A673 (cell line): ENCODE results near the gene APOC1. TPM values are rescaled to one million over a fixed set of nuclear protein-coding genes. Genes with fewer than 3 reads are reported as not detected.

Experiments used
- BruUV-seq: library from RNA; stranded (reverse); fragments of 400-500 nt; replicated peaks from 2 replicates; lab custom pipeline; 2021; lab: Mats Ljungman, UMichigan
- CTCF ChIA-PET: fragments of 300-600 bp; sonication (Branson Sonifier 250); formaldehyde crosslinking; loops from one replicate; lab custom pipeline; 2022; ENCODE audit warnings: antibody characterized with exemption; lab: Charles Lee
- POLR2A ChIA-PET: fragments of 300-600 bp; sonication (Branson Sonifier 250); formaldehyde crosslinking; loops from one replicate; lab custom pipeline; 2022; ENCODE audit warnings: antibody characterized with exemption; ENCODE audit not compliant: low non-redundant PET; lab: Charles Lee
- DNase-seq: peaks from one replicate; pipeline ENCODE4 v3.0.0-alpha.2; 2015; ENCODE audit warnings: low spot score
- H3K27ac ChIP-seq: fragments of 200-600 bp; sonication (generic); 2 replicates; pipeline ENCODE4 v1.5.1; 2016; ENCODE audit warnings: mixed run types, low read depth, mild to moderate bottlenecking, mixed read lengths, antibody characterized with exemption, low read length; ENCODE audit not compliant: poor library complexity, severe bottlenecking
- H3K27me3 ChIP-seq: fragments of 200-600 bp; sonication (generic); replicated peaks from 2 replicates; pipeline ENCODE4 v1.6.1; 2017; ENCODE audit warnings: mixed run types, low read depth, mild to moderate bottlenecking, mixed read lengths, antibody characterized with exemption, low read length; ENCODE audit not compliant: insufficient read depth, poor library complexity
- H3K36me3 ChIP-seq: fragments of 200-600 bp; sonication (generic); 2 replicates; pipeline ENCODE4 v1.6.1; 2016; ENCODE audit warnings: mixed run types, mild to moderate bottlenecking, mixed read lengths, antibody characterized with exemption, low read length; ENCODE audit not compliant: insufficient read depth, poor library complexity, severe bottlenecking
- H3K4me1 ChIP-seq: fragments of 200-600 bp; sonication (generic); 2 replicates; pipeline ENCODE4 v1.6.1; 2017; ENCODE audit warnings: mixed run types, mild to moderate bottlenecking, mixed read lengths, antibody characterized with exemption, low read length; ENCODE audit not compliant: insufficient read depth, poor library complexity, severe bottlenecking
- H3K4me3 ChIP-seq: fragments of 200-600 bp; sonication (generic); 2 replicates; pipeline ENCODE4 v1.5.1; 2016; ENCODE audit warnings: low read depth, mixed run types, mild to moderate bottlenecking, mixed read lengths, low read length; ENCODE audit not compliant: poor library complexity, severe bottlenecking
- H3K9me3 ChIP-seq: fragments of 200-600 bp; sonication (generic); 2 replicates; pipeline ENCODE4 v1.6.1; 2016; ENCODE audit warnings: mixed run types, low read depth, mild to moderate bottlenecking, mixed read lengths, antibody characterized with exemption, low read length; ENCODE audit not compliant: poor library complexity, severe bottlenecking
- EZH2 ChIP-seq: fragments of 200-600 bp; sonication (generic); IDR thresholded peaks from 2 replicates; pipeline ENCODE4 v1.6.1; 2017; ENCODE audit warnings: borderline replicate concordance, low read depth, mild to moderate bottlenecking, mixed read lengths, antibody characterized with exemption, low read length; ENCODE audit not compliant: poor library complexity, severe bottlenecking
- intact Hi-C: fragments of 100-400 bp; cut with micrococcal nuclease; formaldehyde crosslinking; loops from one replicate; pipeline ENCODE4 v1.10.0; 2022; ENCODE audit not compliant: unreplicated experiment
- total RNA-seq: library from RNA; stranded (reverse); gene quantifications from 2 replicates; pipeline ENCODE4 v1.2.3, GENCODE V29; 2021
- TF ChIP-seq, protein P1 (sequence below): fragments of 300-800, 200-600 bp; sonication (generic); conservative IDR thresholded peaks from 2 replicates; pipeline ENCODE4 v1.5.1; 2017; ENCODE audit warnings: low read depth, mild to moderate bottlenecking, antibody characterized with exemption, low read length, moderate library complexity, mixed read lengths

The APOC1 gene
- total RNA-seq, 1 experiment from 2014 or later = 5.5 TPM

DNA sequence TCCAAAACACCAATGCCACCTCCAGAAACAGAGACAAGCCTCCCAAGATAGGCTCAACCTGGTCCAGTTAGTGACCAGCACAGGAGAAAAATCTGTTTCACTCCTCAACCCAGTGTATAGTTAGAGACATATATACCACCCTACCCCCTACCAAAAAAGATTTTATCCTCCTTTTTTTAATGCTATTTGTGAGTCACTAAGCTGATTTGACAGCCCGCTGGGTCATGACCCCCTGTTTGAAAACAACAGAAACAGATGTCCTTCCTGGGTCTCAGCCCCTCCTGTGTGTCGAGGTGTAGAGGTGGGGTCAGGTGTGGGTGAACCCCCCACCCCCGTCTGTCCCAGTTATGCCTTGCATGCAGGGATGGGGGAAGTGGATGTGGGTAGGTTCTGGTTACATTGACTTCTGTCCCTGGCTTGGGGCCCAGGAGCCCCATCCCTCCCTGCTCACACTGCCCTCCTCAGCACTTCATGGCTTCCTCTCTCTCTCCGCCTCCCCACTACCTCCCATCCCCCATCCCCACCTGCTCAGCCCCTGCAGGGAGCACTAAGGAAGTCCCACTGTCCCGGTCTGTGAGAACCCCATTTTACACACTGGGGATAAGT, 37.4 kb upstream of the APOC1 start:
- no peak for DNase-seq
- BruUV-seq = no TSS peak
- CTCF ChIA-PET = no interaction called here
- H3K27ac ChIP-seq = no peak overlapping the region
- peaks cover 49% of the 10 kb centered on the region for H3K36me3 ChIP-seq
- POLR2A ChIA-PET = no interaction called here
- TF ChIP-seq EZH2 = no peak
- TF ChIP-seq, protein P1, sequence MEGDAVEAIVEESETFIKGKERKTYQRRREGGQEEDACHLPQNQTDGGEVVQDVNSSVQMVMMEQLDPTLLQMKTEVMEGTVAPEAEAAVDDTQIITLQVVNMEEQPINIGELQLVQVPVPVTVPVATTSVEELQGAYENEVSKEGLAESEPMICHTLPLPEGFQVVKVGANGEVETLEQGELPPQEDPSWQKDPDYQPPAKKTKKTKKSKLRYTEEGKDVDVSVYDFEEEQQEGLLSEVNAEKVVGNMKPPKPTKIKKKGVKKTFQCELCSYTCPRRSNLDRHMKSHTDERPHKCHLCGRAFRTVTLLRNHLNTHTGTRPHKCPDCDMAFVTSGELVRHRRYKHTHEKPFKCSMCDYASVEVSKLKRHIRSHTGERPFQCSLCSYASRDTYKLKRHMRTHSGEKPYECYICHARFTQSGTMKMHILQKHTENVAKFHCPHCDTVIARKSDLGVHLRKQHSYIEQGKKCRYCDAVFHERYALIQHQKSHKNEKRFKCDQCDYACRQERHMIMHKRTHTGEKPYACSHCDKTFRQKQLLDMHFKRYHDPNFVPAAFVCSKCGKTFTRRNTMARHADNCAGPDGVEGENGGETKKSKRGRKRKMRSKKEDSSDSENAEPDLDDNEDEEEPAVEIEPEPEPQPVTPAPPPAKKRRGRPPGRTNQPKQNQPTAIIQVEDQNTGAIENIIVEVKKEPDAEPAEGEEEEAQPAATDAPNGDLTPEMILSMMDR = no peak
- no peaks in the 10 kb centered on the region for H3K9me3 ChIP-seq
- H3K27me3 ChIP-seq = no peaks in the 10 kb centered on the region
- no peaks in the 10 kb centered on the region for H3K4me1 ChIP-seq
- no peak overlapping the region for H3K4me3 ChIP-seq
- intact Hi-C loops = no loop called here

DNA sequence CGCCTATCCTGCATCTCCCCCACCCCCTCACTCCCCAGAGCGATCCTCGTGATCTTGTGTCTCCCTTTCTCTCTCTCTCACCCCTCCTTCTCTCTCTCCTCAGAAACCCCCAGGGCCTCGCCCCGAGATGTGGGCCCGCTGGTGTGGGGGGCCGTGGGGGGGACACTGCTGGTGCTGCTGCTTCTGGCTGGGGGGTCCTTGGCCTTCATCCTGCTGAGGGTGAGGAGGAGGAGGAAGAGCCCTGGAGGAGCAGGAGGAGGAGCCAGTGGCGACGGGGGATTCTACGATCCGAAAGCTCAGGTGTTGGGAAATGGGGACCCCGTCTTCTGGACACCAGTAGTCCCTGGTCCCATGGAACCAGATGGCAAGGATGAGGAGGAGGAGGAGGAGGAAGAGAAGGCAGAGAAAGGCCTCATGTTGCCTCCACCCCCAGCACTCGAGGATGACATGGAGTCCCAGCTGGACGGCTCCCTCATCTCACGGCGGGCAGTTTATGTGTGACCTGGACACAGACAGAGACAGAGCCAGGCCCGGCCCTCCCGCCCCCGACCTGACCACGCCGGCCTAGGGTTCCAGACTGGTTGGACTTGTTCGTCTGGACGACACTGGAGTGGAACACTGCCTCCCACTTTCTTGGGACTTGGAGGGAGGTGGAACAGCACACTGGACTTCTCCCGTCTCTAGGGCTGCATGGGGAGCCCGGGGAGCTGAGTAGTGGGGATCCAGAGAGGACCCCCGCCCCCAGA, 36.1 kb upstream of the APOC1 start:
- no peak overlapping the region for H3K27ac ChIP-seq
- TF ChIP-seq, protein P1 = no peak
- no peak overlapping the region for H3K4me3 ChIP-seq
- DNase-seq = no peak
- no peaks in the 10 kb centered on the region for H3K27me3 ChIP-seq
- ChIA-PET CTCF (no interaction called here), POLR2A (no interaction called here)
- no peaks in the 10 kb centered on the region for H3K4me1 ChIP-seq
- H3K36me3 ChIP-seq = peaks cover 38% of the 10 kb centered on the region
- BruUV-seq = no TSS peak
- no peaks in the 10 kb centered on the region for H3K9me3 ChIP-seq
- intact Hi-C loops = no loop called here

DNA sequence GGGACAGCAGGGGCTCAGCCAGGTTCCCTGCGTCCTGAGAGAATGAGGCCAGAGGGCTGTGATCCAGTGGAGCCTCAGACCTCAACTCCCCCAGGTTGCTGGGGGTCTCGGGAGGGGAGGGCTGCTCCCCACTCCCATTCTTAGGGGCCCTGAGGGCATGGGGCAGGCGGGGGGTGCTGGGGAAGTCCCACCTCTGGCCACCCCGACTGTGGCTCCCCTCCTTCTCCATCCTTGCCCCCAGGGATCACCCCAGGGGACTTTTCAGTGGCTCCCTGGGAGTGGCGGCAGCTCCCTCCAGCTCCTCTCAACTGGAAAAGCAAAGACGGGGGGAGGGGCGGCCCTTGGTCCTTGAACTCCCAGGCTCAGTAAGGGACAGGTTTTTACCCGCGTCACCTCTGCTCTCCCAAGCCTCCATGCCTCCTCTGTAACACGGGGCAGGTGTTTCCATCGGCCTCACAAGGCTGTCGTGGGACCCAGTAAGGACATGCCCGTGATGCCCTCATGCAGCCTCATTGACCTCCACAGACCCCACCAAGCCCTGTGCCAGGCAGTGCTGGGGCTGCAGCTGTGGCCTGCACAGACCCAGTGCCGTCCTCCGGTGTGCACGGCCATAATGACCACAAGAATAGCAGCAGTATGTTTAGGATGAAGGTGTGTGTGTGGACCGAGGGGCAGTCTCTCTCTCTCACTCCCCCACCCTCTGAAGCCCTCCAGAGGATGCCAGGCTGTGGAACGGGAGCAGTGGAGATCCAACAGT, 34.9 kb upstream of the APOC1 start:
- Histone ChIP-seq H3K9me3 (no peaks in the 10 kb centered on the region), H3K27ac (no peak overlapping the region), H3K27me3 (no peaks in the 10 kb centered on the region), H3K4me1 (no peaks in the 10 kb centered on the region), H3K4me3 (no peak overlapping the region), H3K36me3 (peaks cover 28% of the 10 kb centered on the region)
- DNase-seq = no peak
- POLR2A ChIA-PET = no interaction called here
- TF ChIP-seq, protein P1 = no peak
- no peak for TF ChIP-seq EZH2
- CTCF ChIA-PET = no interaction called here
- BruUV-seq = no TSS peak
- intact Hi-C loops = no loop called here
